Astrocyte of the cerebellum (primary cell): ENCODE results near the gene IQCF2.

Experiments used
- DNase-seq: peaks from one replicate; pipeline ENCODE4 v3.0.0-alpha.2; 2011; ENCODE audit warnings: low read depth
- H3K4me3 ChIP-seq: 2 replicates; pipeline ENCODE4 v1.5.1; 2011; ENCODE audit warnings: mild to moderate bottlenecking, low read depth, low read length, moderate library complexity
- in situ Hi-C: cut with HindIII; loops from 2 replicates; pipeline ENCODE4 v1.10.0; 2017; ENCODE audit warnings: low sequenced_read_pairs
- TF ChIP-seq, protein P1 (sequence below): IDR thresholded peaks from 2 replicates; pipeline ENCODE4 v1.5.1; 2012; ENCODE audit warnings: low read length, low read depth, moderate library complexity, mild to moderate bottlenecking; ENCODE audit errors: missing control alignments

IQCF2 gene

GRCh38 chr3:51860703-51861665 is at the start of gene IQCF2:
Gene IQCF2 (plus strand): TSS chr3:51861615. CDS start chr3:51861667, 52 bp downstream.
- TF ChIP-seq, protein P1, sequence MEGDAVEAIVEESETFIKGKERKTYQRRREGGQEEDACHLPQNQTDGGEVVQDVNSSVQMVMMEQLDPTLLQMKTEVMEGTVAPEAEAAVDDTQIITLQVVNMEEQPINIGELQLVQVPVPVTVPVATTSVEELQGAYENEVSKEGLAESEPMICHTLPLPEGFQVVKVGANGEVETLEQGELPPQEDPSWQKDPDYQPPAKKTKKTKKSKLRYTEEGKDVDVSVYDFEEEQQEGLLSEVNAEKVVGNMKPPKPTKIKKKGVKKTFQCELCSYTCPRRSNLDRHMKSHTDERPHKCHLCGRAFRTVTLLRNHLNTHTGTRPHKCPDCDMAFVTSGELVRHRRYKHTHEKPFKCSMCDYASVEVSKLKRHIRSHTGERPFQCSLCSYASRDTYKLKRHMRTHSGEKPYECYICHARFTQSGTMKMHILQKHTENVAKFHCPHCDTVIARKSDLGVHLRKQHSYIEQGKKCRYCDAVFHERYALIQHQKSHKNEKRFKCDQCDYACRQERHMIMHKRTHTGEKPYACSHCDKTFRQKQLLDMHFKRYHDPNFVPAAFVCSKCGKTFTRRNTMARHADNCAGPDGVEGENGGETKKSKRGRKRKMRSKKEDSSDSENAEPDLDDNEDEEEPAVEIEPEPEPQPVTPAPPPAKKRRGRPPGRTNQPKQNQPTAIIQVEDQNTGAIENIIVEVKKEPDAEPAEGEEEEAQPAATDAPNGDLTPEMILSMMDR, result no peak
- DNase-seq, result no peak
- H3K4me3 ChIP-seq, result no peak within 1 kb of the TSS
- in situ Hi-C loops, result no loop called here

DNA sequence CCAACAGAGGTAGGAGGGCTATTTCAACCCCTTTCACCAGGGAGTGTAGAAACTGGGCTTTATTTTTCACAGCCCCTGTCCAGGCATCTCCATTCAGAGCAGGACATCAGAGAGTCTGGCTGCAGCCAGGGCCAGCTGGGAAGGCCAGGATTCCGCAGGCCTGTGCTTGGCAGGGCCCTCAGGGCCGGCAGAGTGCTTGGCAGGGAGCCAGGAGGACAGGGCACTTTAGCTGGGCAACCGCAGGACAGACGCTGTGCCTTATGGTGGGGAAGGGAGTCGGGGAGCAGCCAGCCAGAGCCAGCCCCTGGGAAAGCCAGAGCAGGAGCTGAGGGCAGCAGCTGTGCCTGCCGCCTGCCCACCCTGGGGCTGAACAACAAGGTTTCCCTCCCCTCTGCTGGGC is 47.9 kb upstream of the IQCF2 start:
- no peak overlapping the region for H3K4me3 ChIP-seq
- in situ Hi-C loops, result no loop called here
- TF ChIP-seq, protein P1, result no peak
- no peak for DNase-seq

DNA sequence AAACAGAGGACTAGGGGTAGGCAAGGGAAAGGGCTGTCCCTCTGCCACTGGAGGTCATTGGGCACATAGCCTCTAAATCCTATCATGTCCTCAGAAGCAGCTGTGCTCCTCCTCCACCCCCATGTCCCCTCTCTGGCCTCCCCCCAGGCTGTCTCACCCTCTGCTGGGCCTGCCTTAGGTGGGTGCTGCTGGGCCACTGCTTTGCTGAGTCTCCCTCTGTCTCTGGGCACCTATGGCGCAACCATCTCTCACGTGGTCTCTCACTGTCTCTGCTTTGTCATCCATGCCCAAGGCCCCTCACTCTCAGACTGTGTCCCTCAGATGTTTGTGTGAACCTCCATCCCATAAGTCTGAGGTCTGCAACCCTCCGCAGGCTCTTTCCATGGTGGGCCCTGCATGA is 47.4 kb upstream of the IQCF2 start:
- H3K4me3 ChIP-seq, result no peak overlapping the region
- TF ChIP-seq, protein P1, result no peak
- in situ Hi-C loops, result no loop called here
- DNase-seq, result no peak

- TF ChIP-seq, protein P1, result no peak
- in situ Hi-C loops, result no loop called here
- DNase-seq, result no peak
- H3K4me3 ChIP-seq, result no peak overlapping the region
These were observed 45.8 kb upstream of the IQCF2 start for GRCh38 chr3:51815614-51816013.

DNA sequence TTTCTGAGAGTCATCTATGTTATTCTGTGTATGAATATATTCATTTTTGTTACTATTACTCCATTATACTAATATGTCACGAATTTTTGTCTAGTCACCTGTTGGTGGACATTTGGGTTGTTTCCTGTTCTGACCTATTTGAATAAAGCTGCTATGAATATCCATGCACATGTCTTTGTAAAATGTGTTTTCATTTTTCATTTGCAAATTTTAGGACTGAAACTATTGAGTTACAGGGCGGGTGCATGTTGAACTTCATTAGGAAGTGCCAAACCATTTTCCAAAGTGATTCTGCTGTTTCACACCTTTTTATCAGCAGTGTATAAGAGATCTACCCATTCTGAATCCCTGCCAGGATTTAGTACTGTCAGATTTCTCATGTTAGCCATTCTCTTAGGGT is 44.7 kb upstream of the IQCF2 start:
- DNase-seq, result no peak
- TF ChIP-seq, protein P1, result no peak
- no peak overlapping the region for H3K4me3 ChIP-seq
- in situ Hi-C loops, result no loop called here

DNA sequence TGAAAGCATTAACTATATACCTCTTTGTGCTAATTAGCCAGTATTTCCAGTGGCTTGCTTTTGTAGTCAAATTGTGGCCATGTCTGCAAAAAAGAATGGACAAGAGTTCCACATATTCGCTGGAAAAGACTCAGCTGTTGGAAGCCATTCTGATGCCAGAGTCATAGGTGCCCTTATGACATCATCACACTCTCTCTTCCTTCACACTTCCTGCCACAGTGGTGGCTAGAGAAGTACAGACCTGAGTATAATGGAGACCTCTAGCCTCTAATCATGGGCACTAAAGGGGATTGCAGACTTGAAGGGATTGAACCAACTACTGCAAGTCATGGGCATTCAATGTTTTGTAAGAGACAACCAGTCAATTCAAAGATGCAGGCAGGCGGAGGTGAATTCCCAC is 44.0 kb upstream of the IQCF2 start:
- no peak for DNase-seq
- in situ Hi-C loops, result no loop called here
- H3K4me3 ChIP-seq, result no peak overlapping the region
- TF ChIP-seq, protein P1, result no peak
